SJSA1 (cell line): Measurements from ENCODE around the gene HAGH. TPM values are rescaled to one million over a fixed set of nuclear protein-coding genes. Genes with fewer than 3 reads are reported as not detected.
A peak's percentile ranks its signal among the peaks of the same experiment; 100 is the strongest.

Experiments
- DNase-seq, 2 experiments: peaks; one replicate each; pipeline ENCODE4 v3.0.0-alpha.2; 2015 to 2020; ENCODE audit warnings: low spot score in 2 of 2, low read depth in 1 of 2
- H3K27ac ChIP-seq: fragments of 250-450 bp; sonication (Bioruptor Pico); 2 replicates; pipeline ENCODE4 v1.5.1; 2020; ENCODE audit warnings: mild to moderate bottlenecking, moderate library complexity
- H3K27me3 ChIP-seq: fragments of 250-450 bp; sonication (Bioruptor Pico); replicated peaks from 2 replicates; pipeline ENCODE4 v1.5.1; 2020; ENCODE audit warnings: mild to moderate bottlenecking, moderate library complexity
- H3K36me3 ChIP-seq: fragments of 250-450 bp; sonication (Bioruptor Pico); 2 replicates; pipeline ENCODE4 v1.5.1; 2020; ENCODE audit warnings: mild to moderate bottlenecking
- H3K4me1 ChIP-seq: fragments of 250-450 bp; sonication (Bioruptor Pico); replicated peaks from 2 replicates; pipeline ENCODE4 v1.6.1; 2021; ENCODE audit warnings: mild to moderate bottlenecking
- H3K4me3 ChIP-seq: fragments of 250-450 bp; sonication (Bioruptor Pico); 2 replicates; pipeline ENCODE4 v1.5.1; 2020; ENCODE audit warnings: mild to moderate bottlenecking
- H3K9me3 ChIP-seq: fragments of 250-450 bp; sonication (Bioruptor Pico); replicated peaks from 2 replicates; pipeline ENCODE4 v1.5.1; 2020; ENCODE audit warnings: mild to moderate bottlenecking
- total RNA-seq: library from RNA; depleted of rRNA; stranded (reverse); fragments of >200 nt; shearing (Covaris generic); gene quantifications from 2 replicates; pipeline ENCODE4 v1.2.3, GENCODE V29; 2014

The HAGH gene
- total RNA-seq, 1 experiment from 2014 or later, result 65.3 TPM

- no peak overlapping the region for H3K27ac ChIP-seq
- H3K27me3 ChIP-seq, result no peaks in the 10 kb centered on the region
These were observed 1.2 kb downstream of the HAGH start for GRCh38 chr16:1825381-1825863.

GRCh38 chr16:1823821-1824220 is 2.8 kb downstream of the HAGH start:
- Histone ChIP-seq H3K27me3 (no peaks in the 10 kb centered on the region), H3K27ac (no peak overlapping the region), H3K4me1 (peaks cover 24% of the 10 kb centered on the region), H3K36me3 (peaks cover 3% of the 10 kb centered on the region), H3K9me3 (no peaks in the 10 kb centered on the region), H3K4me3 (no peak overlapping the region)
- peak; percentile 20 to 70 for DNase-seq

More at GRCh38 chr16:1825381-1825863, 1.2 kb downstream of the HAGH start:
- no peaks in the 10 kb centered on the region for H3K9me3 ChIP-seq
- H3K4me3 ChIP-seq, result peak overlapping the region; percentile 86
- peaks cover 17% of the 10 kb centered on the region for H3K36me3 ChIP-seq
- no peak for DNase-seq
- H3K4me1 ChIP-seq, result peaks cover 24% of the 10 kb centered on the region

GRCh38 chr16:1822801-1823200 is 3.8 kb downstream of the HAGH start:
- Histone ChIP-seq H3K27ac (no peak overlapping the region), H3K27me3 (no peaks in the 10 kb centered on the region), H3K4me1 (peaks cover 17% of the 10 kb centered on the region), H3K4me3 (no peak overlapping the region), H3K36me3 (no peaks in the 10 kb centered on the region; the same call in 1 of the 2 replicates), H3K9me3 (no peaks in the 10 kb centered on the region)
- DNase-seq, result no peak

GRCh38 chr16:1821861-1822611 is 4.6 kb downstream of the HAGH start:
- no peak for DNase-seq
- no peaks in the 10 kb centered on the region for H3K27me3 ChIP-seq
- no peak overlapping the region for H3K4me3 ChIP-seq
- H3K9me3 ChIP-seq, result no peaks in the 10 kb centered on the region
- no peaks in the 10 kb centered on the region; the same call in 1 of the 2 replicates for H3K36me3 ChIP-seq
- H3K27ac ChIP-seq, result no peak overlapping the region
- H3K4me1 ChIP-seq, result peaks cover 10% of the 10 kb centered on the region

- H3K4me3 ChIP-seq, result no peak overlapping the region
- no peaks in the 10 kb centered on the region for H3K27me3 ChIP-seq
- H3K27ac ChIP-seq, result no peak overlapping the region
- no peaks in the 10 kb centered on the region for H3K9me3 ChIP-seq
- DNase-seq, result no peak
- H3K4me1 ChIP-seq, result peaks cover 5% of the 10 kb centered on the region
- H3K36me3 ChIP-seq, result peaks cover 5% of the 10 kb centered on the region
These were observed 5.7 kb downstream of the HAGH start for GRCh38 chr16:1820946-1821290.

GRCh38 chr16:1820096-1820945 is 6.3 kb downstream of the HAGH start:
- Histone ChIP-seq H3K4me1 (no peaks in the 10 kb centered on the region; the same call in 1 of the 2 replicates), H3K27ac (no peak overlapping the region), H3K27me3 (no peaks in the 10 kb centered on the region), H3K4me3 (no peak overlapping the region), H3K9me3 (no peaks in the 10 kb centered on the region), H3K36me3 (peaks cover 5% of the 10 kb centered on the region)
- DNase-seq, result no peak

- Histone ChIP-seq H3K4me1 (no peaks in the 10 kb centered on the region), H3K36me3 (peaks cover 5% of the 10 kb centered on the region), H3K4me3 (no peak overlapping the region), H3K27ac (no peak overlapping the region), H3K9me3 (no peaks in the 10 kb centered on the region), H3K27me3 (no peaks in the 10 kb centered on the region)
- DNase-seq, result no peak
These were observed 7.0 kb downstream of the HAGH start for GRCh38 chr16:1819611-1820010.

GRCh38 chr16:1818873-1819525 is 7.6 kb downstream of the HAGH start:
- no peaks in the 10 kb centered on the region for H3K27me3 ChIP-seq
- H3K4me3 ChIP-seq, result no peak overlapping the region
- H3K9me3 ChIP-seq, result no peaks in the 10 kb centered on the region
- H3K27ac ChIP-seq, result no peak overlapping the region
- no peaks in the 10 kb centered on the region for H3K4me1 ChIP-seq
- no peak for DNase-seq
- H3K36me3 ChIP-seq, result peaks cover 5% of the 10 kb centered on the region

- Histone ChIP-seq H3K4me1 (no peaks in the 10 kb centered on the region), H3K9me3 (no peaks in the 10 kb centered on the region), H3K27me3 (no peaks in the 10 kb centered on the region), H3K36me3 (peaks cover 5% of the 10 kb centered on the region), H3K27ac (no peak overlapping the region), H3K4me3 (no peak overlapping the region)
- no peak for DNase-seq
These were observed 8.3 kb downstream of the HAGH start for GRCh38 chr16:1818204-1818872.

GRCh38 chr16:1817716-1818115 is 8.9 kb downstream of the HAGH start:
- Histone ChIP-seq H3K27me3 (no peaks in the 10 kb centered on the region), H3K9me3 (no peaks in the 10 kb centered on the region)
- no peak for DNase-seq

GRCh38 chr16:1817276-1817589 is 9.4 kb downstream of the HAGH start:
- no peaks in the 10 kb centered on the region for H3K4me1 ChIP-seq
- no peak overlapping the region for H3K27ac ChIP-seq
- no peaks in the 10 kb centered on the region for H3K27me3 ChIP-seq
- no peak overlapping the region for H3K4me3 ChIP-seq
- peaks cover 5% of the 10 kb centered on the region for H3K36me3 ChIP-seq
- H3K9me3 ChIP-seq, result no peaks in the 10 kb centered on the region
- DNase-seq, result no peak

More at GRCh38 chr16:1817716-1818115, 8.9 kb downstream of the HAGH start:
- Histone ChIP-seq H3K4me3 (no peak overlapping the region), H3K4me1 (no peaks in the 10 kb centered on the region), H3K27ac (no peak overlapping the region), H3K36me3 (peaks cover 5% of the 10 kb centered on the region)

GRCh38 chr16:1816396-1817275 is 10.0 kb downstream of the HAGH start:
- no peak overlapping the region for H3K4me3 ChIP-seq

GRCh38 chr16:1815461-1815860 is 11.2 kb downstream of the HAGH start:
- no peak overlapping the region for H3K4me3 ChIP-seq
- H3K4me1 ChIP-seq, result no peaks in the 10 kb centered on the region
- no peaks in the 10 kb centered on the region for H3K9me3 ChIP-seq
- no peak for DNase-seq
- H3K27me3 ChIP-seq, result no peaks in the 10 kb centered on the region
- no peak overlapping the region for H3K27ac ChIP-seq
- H3K36me3 ChIP-seq, result peaks cover 5% of the 10 kb centered on the region

More at GRCh38 chr16:1816396-1817275, 10.0 kb downstream of the HAGH start:
- Histone ChIP-seq H3K4me1 (no peaks in the 10 kb centered on the region), H3K27ac (no peak overlapping the region), H3K9me3 (no peaks in the 10 kb centered on the region), H3K27me3 (no peaks in the 10 kb centered on the region), H3K36me3 (peaks cover 5% of the 10 kb centered on the region)
- no peak for DNase-seq
